ELR (cell line): ENCODE measurements around the gene MYLK4.

ENCODE experiments used
- DNase-seq: peaks from one replicate; pipeline ENCODE4 v3.0.0-alpha.2; 2015; ENCODE audit warnings: low read depth

Gene MYLK4

DNA sequence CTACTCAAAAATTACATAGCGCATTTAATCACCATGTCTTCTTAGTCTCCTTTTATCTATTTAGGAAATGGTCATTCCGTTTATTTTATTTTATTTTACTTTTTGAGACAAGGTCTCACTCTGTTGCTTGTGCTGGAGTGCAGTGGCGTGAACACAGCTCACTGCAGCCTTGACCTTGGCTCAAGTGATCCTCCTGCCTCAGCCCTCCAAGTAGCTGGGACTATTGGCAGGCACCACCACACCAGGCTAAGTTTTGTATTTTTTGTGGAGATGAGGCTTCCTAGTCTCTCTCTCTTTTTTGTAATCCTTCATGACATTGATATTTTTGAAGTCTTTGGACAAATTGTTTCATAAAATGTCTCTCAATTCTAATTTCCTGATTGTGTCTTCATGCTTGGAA is 4.7 kb upstream of the MYLK4 start:
- no peak for DNase-seq

DNA sequence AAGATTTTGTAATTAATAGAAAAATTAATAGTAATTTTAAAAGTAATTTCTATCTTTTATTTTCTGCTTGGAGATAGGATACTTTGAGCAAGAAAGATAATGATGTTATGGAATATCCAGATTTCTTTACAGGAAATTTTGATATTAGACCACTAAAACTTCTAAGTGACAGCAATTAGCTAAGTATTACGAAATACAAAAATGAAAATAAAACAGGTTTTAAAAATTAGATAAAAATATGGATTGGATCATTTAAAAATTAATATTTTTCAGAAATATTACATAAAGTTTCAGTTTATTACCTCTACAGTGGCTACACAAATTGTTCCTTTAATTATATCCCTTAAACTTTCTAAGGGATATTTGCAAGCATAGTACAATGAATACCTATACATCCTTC is 4.2 kb upstream of the MYLK4 start:
- DNase-seq, result no peak

DNA sequence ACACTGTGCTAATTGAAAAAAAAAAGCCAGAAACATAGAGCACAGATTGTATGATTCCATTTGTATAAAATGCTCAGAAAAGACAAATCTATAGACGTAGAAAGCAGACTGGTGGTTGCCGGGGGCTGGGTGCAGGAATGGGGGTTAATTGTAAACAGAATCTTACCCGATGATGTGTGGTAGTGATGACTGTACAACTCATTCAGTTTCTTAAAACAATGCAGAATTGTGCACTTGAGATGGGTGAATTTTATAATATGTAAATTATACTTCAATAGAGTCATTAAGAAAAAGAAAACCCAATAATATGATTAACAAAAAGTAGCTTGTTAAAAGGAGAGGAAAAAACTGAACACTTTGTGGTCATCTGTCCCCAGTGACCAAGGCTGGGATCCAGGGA is 3.7 kb upstream of the MYLK4 start:
- no peak for DNase-seq

DNA sequence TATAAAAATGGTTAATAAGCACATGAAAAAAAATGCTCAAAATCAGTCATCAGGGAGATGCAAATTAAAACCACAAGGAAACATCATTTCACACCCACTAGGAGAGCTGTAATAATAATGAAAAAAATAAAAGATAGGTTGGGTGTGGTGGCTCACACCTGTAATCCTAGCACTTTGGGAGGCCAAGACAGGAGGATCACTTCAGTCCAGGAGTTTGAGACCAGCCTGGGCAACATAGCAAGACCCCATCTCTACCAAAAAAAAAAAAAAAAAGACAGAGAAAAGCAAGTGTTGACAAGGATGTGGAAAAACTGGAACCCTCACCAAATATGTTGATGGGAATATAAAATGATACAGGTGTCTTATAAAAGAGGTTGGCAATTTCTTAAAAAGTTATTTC is 3.0 kb upstream of the MYLK4 start:
- DNase-seq, result no peak

DNA sequence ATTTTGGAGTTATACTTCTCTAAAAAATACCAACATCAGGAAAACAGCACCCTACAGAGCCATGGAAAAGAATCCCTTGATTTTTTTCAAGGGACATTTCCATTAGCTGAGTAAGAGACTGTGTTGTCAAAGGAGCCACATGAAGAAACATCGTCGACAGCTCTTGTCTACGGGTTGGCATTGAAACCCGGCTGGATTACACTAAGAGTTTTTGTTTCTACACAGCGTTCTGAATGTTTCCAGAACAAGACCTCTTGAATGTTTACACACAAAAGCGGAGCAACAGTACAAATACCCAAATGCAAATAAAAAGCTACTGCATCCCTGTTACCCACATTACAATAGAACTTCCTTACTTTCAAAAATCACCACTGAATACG is 2.4 kb upstream of the MYLK4 start:
- no peak for DNase-seq

DNA sequence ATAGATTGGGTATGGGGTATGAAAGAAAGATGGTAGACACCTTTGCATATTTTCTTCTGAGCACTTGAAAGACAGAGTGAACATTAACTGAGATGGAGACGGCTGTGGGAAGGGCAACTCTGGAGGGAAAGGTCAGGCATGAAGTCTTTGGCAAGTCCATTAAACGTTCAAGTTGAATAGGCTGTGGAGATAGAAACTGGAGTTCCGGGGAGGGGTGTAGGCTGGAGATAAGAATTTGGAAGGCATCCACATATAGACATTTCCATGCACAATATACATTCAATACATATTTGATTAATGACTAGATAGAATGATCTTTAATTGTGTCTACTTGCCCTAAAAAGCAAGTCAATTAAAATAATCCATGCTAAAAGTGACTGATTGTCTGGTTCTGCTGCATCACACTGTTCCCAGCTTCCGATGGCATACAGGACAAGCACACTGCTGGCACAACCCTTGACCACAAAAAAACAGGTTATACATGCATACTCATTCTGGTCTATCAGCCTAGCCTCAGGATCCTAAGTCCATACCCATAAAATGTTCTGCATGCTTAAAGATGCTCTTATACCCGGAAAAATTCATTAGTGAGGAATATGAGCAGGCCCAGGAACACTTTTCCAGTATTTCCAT is 1.9 kb upstream of the MYLK4 start:
- no peak for DNase-seq

DNA sequence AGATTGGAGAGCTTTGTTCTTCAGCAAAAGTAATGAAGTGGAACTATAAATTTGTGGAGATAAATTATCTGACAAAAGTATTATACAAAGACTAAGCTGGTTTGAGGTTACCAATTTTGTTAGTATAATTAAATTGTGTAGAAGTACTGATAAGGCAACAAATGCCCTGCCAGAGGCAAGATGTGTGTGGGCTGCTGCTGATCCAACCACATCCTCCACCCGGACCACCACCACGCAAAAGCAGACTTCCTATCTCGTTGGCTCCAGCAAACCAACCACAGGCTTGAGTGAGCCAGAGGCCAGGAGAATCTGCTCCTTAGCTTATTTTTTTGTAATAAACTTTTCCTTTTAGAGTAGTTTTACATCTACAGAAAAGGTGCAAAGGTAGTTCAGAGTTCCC is 1.1 kb upstream of the MYLK4 start:
- DNase-seq, result no peak

DNA sequence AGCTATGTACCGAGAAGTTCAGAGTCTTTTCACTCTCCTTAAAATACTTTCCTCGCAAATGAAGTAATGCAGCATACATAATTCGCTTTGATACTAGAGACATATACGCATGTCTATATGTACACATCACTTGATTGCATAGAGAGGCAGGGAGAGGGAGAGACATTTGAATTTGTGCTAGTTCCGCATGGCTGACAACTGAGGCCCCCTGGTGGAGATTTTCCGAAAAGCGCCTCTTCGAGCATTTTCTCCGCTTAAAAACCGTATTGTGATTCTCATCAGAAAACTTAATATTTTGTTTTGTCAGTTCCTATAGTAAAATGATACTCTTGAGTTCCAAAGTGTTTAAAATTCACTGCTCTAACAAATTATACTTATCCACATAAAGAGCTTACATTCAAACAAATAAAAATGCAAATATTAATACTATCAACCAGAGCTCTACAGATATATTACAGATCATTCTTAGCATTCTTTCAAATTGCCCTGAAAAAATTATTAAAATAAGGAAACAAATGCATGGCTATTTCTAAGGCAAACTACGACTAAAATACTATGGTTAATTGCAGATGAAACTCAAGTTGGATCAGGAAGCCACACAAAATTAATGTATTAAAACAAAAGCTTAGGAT is 637 bp downstream of the MYLK4 start:
- DNase-seq, result peak; percentile 67

DNA sequence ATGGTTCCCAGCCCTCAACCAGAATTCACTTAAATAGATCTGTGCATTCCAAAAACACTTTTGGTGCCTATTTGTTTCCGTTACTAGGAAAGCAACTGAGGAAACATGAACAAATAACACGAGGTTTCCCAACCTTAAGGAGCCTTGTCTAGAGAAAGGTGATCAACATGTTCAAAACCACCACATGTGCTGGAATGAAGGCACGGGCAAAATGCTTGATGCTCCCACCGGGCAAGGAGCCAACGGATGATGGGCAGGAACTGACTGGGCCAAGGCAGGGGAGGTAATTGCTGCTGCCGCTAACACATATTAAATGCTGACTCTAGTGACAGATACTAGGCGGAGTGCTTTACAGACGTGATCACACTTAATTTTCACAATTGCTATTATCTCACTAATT is 2.5 kb downstream of the MYLK4 start:
- DNase-seq, result no peak

DNA sequence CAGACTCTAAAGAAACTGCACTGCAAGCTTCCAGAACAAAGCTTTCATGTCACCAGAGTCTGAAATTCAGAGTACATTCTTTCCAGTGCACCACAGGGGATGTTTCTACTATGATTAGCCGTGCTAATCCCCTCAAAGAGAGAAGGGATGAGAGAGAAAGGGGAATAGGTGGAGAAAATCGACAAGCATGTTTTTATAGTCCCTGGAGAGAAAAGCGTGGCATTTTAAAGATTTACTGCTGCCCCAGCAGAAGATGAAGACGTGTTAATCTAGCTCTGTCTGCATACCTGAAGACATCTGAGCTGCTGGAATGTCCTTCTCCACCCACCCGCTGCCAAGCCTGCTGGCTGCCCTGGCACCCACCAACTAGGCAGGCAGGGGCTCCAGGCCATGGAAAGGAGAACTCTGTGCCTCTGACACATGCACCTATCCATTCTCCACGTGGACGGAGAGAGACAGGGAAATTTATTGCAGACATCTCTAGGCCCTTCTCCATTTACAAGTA is 4.1 kb downstream of the MYLK4 start:
- DNase-seq, result no peak

DNA sequence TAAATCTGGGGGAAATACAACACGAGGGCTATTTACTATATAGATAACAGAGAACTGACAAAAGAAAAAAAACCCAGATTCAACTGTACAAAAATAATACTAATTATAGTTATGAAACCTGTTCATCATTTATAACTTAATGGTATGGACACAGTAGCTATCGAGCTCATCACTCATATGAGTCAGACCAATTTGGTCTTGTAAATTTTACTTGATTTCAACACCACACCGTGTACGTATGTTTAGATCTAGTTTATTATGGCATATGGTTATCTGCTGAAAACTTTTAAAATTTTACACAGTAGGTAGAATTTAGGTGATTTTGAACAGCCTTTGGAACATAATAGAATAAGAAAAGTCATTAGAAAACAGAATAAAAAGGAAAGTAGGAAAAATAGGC is 5.5 kb downstream of the MYLK4 start:
- DNase-seq, result no peak

DNA sequence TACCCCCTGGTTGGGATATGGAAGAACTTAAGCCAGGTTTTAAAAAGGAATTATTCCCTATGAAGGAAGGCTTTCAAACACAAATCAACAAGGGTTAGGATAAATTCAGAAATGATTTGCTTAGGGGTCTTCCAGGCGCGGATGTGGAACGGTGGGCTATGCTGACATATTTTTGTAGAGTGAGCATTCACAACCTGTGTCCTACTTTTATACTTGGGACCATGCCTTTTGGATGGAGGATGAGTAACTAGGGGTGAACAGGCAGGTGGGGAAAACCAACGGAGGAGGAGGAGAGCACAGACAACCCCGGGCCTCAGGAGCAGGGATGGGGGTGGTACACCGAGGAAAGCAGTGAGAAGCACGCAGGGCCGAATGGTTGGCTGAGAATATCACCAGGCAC is 5.9 kb downstream of the MYLK4 start:
- no peak for DNase-seq

DNA sequence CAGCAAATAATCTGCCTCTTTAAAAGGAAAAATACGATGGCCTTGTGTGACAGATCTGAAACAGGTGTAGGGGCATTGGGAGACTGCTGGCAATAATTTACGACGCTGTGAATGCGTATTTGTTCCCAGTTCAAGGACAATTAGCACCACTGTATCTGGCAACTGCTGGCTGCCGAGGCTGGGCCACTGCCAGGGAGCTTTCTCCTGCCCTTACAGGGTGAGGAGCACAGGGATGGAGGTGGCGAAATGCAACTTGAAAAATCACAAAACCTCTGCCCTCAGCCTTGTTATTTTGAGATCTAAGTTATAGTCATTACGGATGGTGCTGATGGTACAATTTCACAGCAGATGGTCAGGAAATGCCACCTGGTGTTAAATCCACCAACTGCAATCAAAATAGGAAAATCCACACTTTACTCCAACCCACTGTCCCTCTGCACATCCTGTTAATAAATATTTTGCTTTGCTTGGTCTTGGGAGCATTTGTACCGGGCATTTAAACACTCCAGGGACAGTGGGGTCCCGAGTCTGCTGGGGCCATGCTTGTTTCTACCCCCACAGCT is 6.4 kb downstream of the MYLK4 start:
- DNase-seq, result peak; percentile 33

DNA sequence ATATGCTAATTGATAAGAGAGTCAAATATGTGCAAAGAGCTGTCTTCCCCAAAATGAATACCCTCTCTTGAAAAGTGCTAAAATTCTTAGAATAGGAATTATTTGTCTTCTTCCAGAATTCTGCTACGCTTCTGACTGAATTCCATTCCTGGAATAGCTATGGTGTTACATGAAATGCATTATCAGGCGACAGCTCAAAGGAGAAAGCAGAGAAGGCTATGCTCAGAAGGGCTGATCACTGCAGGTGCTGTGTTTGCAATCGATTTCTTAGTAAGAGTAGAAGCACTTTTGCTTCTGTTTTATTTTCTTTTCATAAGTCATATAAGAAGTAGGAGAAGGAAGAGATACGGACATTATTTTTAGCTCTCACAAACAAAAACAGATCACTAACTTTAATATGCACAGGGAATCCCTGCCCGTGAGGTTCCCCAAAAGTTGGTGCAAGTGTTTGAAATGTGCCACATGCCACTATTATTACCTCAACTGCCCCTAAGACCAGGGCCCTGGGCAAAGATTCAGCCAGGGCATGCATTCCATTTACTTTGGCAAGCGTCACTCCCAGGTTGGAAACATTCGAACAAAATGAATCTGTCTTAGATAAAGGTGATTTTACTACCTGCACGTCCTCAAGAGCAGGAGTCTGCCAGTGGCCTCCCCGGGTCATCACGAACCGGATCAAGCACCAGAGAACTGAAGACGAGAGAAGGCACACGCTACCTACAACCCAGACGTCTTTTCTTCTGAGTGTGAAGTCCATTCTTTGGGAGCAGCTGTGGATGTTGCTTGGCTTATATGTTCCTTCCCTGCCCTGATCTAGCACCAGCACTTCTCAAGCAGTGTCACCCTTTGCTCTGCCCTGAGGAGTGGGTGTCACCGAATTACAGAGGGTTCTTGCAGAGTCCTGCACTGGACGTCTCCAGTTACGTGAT is 7.2 kb downstream of the MYLK4 start:
- no peak for DNase-seq

DNA sequence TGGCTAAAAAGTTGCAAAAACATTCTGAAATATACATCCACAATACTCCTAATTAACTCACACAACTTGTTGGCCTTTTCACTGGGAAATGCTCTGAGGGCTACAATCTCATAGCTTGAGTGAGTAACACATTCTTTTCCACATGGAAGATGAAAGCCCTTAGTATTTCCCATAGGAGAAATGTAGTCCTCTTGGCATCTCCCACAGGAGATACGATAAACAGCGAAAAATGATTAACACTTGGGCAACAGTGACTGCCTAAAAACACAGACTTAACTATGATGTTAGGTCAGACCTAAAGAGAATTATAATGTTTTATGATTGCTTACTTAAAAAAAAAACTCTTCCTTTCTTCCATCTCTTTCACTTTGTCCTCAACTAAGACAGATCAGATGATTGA is 9.0 kb downstream of the MYLK4 start:
- no peak for DNase-seq

DNA sequence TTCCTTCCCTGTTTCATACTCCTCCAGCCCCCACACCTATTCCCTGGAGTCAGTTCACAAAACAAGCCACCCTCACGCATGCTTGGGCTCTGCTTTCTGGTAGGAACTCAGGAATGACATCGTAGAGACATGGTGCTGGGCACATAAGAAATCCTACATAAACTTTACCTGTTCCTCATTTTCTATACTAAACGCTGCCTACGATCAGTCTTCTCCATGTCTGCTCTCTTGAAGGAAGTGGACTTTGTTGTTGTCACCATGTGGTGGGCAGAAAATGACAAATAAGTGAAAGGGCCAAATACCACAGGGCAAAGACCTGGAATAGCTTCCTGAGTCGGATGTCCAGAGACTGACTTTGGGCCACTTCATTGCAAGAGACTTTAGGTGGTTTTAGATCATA is 10.1 kb downstream of the MYLK4 start:
- DNase-seq, result no peak

DNA sequence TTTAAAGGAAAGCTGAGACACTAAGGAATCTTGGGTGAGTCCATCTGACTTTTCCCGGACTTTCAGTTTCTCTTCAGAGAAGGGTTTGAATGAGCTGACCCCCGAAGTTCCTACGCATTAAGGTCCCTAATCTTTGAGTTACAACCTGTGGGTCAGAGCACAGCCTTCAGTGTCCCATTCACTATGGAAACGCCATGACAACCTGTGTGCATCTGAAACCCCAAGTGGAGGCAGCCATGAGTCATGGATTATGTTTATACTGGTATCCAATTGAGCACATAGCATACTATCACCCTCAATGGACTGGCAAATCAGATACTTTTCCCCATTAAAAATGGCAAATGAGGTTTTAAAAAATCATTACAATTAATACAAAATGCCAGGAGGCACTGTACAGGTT is 11.4 kb downstream of the MYLK4 start:
- DNase-seq, result peak; percentile 89

DNA sequence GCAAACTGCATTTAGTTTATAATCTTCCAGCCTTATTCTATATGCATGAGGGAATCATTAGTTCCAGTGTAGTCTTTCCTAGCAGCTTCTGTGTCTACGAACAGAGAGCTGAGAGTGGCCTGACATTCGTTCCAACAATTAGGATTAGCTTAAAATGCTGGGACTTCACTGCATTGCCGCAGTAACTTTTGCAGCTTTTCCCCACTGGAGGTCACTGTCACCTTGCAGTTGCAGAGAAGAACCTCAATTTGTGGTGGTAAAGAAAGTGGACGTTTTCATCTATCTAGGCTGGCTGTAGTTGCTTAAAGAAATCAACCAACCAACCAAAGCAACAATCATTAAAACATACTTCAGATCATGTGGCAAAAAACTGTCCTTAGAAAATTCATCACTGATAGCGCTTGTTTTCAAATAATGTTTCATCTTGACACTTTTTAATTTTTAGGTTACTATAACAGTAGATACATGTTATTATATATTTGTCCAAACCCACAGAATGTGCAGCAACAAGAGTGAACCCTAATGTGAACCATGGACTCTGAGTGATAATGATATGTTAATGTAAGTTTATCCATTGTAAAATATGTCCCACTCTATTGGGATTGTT is 12.2 kb downstream of the MYLK4 start:
- DNase-seq, result peak; percentile 69

DNA sequence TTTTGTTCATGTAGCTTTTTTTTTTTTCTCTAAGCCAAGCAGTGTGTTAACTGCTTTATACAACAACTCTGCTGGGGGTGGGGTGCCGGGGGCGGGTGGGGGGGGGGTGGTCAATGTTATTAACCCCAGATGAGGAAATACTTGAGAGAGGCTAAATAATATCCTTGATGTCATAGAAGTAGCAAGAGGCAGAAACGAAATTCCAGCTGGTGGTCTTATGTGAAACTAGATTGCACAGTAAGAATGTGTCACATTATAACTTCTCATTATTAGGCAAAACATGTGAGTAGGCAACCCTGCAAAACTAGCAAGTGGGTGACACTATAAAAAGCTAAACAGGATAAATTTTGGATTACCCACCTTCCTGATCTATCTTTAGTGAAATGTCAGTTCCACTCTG is 12.8 kb downstream of the MYLK4 start:
- DNase-seq, result no peak

DNA sequence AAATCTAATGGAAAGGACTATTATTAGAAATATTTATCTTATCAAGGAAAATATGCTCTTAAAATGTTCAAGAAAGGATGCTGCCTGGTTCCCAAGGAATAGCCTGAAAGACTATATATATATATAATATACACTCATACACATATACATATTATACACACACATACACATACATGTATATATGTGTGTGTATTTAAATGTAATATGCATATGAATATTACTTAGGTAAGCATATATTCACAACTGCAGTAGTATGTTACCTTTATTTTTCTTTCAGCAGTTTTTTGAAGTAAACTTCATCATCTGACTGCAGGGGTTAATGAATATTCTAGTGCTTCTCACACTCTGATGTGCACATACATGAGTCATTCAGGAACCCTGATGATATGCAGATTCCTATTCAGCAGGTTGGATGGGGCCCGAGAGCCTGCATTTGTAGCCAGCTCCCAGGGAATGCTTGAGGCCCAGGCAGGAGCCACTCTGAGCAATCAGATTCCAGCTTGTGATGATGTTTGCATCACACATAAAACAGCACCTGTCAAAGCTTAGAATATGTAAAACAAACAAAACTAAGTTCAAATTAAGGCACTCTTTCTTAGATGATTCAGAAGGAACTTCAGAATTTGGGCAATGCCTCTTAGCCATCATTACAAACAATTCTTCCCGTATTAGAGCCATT is 16.1 kb downstream of the MYLK4 start:
- no peak for DNase-seq

DNA sequence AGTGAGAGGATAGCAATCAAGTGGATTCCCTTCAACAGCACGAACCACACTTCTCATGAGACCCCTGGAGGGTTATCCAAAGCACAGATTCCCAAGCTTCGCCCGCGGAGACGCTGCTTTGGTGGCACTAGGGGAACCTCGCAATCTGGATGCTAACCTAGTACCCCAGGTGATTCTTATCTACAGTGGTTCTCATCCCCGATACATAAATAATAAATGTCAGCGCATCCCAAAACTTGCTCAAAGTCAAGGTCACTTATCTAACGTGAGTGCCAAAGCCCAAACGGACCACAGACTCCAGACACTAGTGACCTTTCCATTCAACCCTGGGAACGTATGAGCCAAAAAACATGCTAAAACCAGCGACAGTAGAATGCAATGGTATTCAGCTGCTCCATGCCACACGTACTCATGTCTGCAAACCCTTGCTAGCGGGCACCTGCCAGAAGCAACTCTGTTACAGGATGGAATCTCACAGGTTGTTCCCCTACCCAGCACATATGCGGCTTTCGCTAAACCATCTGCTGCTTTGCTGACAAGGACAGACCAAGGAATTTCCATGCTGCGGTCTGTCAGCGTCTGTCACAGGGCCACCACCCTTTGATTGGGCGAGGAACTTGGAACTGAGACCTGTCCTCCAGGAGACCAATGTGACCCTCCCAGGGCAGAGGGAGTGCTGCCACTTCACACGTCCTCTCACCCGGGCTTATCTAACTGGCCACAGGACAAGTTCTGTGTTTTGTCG is 16.8 kb downstream of the MYLK4 start:
- DNase-seq, result no peak
